ENCODE data around the gene AGBL5.

The AGBL5 gene

DNA sequence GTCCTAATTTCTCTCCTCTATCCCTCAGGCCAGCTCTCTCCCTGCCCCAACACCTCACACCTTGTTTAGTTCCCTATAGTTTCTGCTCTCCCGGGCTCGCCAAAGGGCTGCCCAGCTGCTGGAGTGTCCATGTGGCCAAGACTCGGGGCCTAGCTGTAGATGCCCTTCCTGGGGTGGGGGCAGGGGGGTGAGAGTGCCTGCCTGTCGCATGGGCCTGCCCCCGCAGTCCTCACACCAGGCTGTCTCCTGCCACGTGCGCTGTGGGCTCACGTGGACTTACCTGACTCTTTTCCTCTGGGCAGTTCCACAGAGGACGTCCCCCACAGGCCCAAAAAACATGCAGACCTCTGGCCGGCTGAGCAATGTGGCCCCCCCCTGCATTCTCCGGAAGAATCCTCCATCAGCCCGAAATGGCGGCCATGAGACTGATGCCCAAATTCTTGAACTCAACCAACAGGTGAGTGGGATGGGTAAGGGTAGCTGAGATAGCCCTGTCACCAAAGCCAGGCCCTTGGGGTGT lies 26.1 kb upstream of the AGBL5 start:
- DNase-seq, result no peak

DNA sequence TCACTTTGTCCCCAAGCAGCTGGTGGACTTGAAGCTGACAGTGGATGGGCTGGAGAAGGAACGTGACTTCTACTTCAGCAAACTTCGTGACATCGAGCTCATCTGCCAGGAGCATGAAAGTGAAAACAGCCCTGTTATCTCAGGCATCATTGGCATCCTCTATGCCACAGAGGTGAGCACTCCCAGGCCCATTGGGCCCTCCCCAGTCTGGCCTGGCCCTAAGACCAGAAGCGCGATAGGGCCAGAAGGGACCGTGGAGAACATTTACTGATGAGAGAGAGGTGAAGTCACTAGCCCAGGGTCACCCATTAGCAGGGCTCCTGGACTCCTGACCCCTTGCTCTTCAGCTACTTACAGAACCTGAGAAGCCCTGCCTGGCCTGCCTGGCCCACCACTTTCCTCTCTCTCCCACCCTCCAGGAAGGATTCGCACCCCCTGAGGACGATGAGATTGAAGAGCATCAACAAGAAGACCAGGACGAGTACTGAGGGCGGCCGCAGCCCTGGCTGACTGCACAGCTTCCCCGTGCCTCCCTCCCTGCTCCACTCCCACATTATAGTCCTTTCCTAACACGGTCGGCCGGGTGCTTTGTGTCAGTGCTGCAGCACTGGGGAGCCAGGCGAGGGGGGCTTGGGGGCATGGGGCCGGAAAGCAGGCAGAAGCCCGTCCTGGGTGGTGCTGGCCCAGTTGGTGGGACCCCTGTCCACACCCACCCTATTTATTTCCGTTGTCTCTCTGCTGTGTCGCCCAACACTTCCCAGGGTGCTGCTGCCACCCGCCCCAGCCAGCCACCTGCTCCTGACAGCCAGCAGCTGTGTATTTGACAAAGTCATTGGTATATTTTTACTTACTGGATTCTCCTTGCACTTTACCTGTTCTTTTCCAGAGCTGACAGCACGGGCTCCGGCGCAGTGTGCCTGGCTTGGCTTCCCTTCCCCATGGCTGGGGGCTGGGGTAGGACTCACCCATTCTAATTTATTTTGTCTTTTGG lies 25.3 kb upstream of the AGBL5 start:
- DNase-seq, result no peak

DNA sequence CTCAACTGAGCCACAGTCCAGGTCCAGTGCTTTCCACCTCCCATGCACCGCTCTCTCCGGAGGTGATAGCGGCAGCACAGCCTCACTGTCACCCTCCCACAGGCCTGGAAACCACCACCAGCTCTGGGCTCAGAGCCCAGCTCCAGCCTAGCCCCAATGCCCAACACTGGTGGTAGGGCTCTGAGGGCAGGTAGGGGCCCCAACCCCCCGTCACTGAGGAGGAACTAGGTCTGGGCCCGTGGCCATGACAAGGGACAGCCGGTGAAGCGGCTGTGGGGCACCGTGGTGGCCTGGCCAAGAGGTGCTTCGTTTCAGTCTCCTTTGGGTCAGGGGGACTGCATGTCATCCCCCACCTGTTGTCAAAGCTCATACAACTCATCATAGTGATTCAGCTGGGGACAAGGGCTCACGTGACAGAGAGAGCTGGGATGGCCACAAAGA lies 24.2 kb upstream of the AGBL5 start:
- no peak for DNase-seq

DNA sequence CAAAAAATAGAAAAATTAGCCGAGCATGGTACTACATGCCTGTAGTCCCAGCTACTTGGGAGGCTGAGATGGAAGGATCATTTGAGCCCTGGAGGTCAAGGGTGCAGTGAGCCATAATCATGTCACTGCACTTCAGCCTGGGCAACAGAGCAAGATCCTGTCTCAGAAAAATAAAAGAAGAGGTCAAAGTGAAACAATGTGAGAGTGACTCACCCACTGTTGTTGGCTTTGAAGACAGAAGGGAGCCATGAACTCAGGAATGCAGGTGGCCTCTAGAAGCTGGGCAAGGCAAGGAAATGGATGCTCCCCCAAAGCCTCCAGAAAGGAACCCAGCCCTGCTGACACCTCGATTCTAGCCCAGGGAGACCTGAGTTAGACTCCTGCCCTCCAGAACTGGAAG lies 22.4 kb upstream of the AGBL5 start:
- DNase-seq, result no peak

DNA sequence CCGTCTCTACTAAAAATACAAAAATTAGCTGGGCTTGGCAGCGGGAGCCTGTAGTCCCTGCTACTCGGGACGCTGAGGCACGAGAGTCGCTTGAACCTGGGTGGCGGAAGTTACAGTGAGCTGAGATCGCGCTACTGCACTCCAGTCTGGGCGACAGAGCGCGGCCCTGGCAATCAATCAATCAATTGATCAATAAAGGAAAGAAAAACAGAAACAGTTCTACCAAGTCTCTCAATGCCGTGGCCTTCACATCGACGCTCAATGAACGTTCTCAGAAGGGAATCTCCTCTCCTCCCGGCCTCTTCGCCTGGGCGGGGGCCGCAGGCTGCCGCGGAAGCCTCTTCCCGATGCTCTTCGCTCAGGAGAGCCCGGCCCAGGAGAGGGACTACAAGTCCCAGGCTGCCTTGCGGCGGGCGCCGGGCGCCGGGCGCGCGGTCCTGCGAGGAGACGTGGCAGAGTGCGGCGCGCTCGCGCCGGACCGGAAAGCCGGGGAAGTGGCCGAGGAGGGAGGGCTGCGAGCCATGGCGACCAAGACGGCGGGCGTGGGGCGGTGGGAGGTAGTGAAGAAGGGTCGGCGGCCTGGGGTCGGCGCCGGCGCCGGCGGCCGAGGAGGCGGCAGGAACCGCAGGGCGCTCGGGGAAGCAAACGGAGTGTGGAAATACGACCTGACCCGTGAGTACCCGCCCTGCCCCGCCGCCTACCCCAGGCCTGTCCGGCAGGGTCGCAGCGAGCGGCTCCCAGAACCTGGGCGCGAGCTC lies 18.8 kb upstream of the AGBL5 start, which contains the start of gene TMEM214:
Gene TMEM214 (plus strand): TSS at position 471 of the 758 bp plus-strand sequence. CDS start 51 bp downstream, at position 522.
- DNase-seq, result peak; percentile 90

DNA sequence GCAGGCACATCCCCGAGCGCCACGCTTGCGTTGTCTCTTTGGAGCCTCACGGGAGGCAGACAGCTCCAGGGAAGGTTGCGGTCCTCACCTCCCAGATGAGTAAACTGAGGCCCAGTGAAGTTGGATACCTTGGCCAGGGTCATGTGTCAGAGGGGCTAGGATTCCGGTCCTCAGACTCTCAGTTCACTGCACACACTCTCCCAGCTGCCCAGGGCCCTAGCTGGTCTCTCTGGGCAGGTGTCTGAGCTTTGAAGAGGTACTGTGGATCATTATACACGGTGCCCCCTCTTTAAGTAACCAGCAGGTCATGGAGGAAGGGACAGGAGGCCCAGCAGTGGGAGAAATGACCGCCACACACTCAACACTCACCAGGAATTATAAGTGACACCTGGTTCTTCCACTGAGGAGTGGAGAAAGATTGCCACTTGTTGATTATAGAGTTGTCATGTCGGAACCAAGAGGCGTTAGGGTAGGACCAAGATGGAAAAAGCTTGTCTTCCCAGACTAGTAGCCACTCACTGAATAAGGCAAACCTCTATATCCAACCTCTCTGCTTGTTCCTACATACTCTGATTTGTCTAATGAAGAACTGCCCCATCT lies 18.1 kb upstream of the AGBL5 start:
- no peak for DNase-seq

DNA sequence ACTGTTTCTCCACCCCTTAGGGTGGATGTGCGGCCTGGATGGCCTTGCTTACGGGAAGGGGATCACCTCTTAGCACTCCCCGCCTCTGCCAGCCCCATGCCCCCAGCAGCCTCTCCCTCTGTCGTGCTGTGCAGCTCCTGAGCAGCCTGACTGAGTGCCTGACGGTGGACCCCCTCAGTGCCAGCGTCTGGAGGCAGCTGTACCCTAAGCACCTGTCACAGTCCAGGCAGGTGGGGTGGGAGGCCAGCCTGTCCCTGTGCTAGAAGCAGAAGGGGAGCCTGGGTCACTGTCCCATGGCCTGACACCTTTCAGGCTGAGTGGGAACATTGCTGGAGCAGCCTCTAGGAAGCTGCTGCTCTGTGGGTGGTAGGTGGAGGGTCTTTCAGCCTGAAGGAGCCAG lies 13.5 kb upstream of the AGBL5 start:
- DNase-seq, result no peak

DNA sequence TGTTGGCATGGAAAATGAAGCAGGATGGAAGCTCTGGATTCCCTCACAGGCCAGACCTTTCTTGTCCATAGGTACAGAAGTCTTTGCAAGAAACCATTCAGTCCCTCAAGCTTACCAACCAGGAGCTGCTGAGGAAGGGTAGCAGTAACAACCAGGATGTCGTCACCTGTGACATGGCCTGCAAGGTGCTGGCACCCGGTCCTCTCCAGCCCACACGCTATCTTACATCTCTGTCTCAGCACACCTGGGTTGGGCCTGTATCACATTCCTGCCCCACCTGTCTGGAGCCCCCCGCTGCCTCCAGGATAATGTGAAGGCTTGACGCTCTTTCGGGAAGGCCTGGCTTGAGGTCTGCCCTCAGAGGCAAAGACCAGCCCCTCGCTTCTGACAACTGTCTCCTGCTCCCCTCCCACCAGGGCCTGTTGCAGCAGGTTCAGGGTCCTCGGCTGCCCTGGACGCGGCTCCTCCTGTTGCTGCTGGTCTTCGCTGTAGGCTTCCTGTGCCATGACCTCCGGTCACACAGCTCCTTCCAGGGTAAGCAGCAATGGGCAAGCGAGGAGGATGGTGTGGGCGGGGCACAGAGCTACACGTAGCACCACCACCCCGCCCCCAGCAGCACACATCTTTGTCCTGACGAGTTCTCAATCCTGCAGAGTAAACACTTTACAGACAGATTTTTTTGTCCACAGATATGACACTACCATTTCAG lies 12.7 kb upstream of the AGBL5 start:
- DNase-seq, result no peak

DNA sequence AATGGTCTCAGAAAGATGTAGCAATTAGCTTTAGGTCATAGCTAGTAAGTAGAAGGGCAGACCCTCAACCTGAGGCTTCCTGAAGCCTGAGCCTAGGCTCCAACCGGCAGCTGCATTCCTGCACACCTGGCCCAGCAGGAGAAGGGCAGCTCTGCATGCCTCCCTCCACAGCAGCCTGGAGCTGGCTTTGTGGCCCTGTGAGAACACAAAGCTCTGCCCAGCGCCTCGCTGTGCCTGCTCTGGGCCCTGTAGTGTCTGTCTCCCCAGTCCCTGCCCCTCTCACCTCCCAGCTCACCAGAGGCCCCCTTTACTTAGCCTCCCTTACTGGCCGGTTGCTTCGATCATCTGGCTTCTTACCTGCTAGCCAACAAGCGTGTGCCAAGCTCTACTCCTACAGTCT lies 12.0 kb upstream of the AGBL5 start:
- no peak for DNase-seq

DNA sequence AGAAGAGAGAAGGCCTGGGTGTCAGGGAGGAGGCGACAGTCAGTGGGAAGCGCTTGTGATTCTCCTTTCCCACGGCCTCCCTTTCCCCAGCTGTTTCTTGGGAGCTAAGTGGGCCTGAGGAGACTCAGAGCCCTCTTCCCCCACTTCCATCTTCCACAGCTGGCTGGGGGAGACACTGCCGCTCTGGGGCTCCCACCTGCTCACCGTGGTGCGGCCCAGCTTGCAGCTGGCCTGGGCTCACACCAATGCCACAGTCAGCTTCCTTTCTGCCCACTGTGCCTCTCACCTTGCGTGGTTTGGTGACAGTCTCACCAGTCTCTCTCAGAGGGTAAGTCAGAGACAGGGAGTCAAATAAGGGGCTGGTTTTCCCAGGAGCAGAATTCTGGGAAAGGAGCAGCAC lies 11.6 kb upstream of the AGBL5 start:
- no peak for DNase-seq

DNA sequence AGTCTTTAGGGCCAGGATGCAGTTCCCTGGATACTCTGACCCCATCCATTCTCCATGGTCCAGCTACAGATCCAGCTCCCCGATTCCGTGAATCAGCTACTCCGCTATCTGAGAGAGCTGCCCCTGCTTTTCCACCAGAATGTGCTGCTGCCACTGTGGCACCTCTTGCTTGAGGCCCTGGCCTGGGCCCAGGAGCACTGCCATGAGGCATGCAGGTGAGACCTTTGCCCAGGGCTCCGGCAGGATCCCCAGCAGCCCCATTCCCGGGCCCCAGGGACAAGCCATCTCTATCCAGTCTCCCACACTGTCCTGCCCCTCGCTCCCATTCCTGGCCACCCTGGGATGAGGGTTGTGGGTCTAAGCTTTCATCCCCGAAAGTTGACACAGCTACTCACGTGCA lies 11.2 kb upstream of the AGBL5 start:
- DNase-seq, result no peak

DNA sequence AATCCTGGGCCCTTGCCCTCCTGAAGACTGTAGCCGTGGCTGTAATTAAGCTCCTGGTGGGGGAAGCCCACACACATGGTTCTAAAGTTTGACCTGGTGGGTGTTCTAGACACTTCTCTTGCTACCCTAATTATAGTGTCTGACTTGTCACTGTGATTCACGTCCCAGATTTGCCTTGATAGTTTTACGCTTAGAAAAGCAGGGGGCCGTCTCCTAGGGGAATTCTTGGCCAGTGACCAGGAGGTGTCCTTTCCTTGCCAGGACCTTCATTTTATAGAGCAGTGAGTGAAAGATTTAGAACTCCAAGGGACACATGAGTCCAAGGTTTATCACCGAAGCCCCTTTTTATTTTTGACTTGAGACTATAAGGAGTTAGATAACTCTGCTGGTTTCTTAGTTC lies 9.7 kb upstream of the AGBL5 start:
- DNase-seq, result peak; percentile 43

DNA sequence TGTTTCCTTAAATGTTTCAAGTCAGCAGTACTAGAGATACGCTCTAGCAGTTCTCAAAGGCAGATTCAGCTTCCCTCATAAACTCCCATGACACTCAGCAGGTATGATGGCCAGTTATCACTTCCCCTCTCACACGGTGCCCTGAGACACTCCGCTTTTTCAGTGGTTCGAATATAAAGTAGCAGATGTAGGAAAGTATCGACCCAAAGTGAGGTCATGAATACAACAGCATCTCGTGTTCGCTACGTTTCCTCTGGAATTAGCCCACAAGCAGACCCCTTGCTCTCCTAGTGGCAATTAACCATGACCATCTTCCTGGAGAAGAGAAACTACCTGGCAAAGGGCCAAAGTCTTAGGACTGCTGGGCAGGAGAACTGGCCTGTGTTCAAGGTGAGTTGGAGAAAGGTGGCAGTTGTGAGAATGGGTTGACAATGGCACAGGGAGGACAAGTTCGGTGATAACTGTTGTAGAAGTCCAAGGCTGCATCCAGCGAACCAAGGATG lies 9.3 kb upstream of the AGBL5 start:
- no peak for DNase-seq

DNA sequence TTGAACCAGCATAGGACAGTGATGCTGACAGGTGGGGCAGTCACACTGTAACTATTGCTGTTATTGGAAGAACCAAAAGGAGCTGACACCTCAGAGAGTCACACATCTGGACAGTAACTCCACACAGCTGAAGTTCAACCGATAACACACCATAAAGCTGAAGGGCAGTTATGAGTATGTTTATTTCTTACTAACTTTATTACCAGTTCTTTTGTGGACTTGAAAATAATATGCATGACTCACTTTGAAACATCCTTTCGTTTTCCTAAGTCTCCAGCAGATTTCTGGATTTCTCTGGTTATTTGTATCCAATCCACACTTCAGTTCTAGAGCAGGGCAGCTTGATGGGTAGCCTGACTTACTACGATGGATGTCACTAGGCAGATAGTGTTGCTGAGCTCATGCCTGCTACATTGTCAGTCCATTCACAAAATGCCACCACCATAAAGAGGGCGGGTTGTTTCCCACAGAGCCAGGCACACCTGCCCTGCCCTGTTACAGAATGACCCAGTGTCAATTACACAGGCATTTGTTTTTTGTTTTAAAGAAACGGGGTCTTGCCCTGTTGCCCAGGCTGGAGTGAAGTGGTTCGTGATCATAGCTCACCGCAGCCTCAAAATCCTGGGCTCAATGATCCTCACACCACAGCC lies 8.4 kb upstream of the AGBL5 start:
- DNase-seq, result no peak

DNA sequence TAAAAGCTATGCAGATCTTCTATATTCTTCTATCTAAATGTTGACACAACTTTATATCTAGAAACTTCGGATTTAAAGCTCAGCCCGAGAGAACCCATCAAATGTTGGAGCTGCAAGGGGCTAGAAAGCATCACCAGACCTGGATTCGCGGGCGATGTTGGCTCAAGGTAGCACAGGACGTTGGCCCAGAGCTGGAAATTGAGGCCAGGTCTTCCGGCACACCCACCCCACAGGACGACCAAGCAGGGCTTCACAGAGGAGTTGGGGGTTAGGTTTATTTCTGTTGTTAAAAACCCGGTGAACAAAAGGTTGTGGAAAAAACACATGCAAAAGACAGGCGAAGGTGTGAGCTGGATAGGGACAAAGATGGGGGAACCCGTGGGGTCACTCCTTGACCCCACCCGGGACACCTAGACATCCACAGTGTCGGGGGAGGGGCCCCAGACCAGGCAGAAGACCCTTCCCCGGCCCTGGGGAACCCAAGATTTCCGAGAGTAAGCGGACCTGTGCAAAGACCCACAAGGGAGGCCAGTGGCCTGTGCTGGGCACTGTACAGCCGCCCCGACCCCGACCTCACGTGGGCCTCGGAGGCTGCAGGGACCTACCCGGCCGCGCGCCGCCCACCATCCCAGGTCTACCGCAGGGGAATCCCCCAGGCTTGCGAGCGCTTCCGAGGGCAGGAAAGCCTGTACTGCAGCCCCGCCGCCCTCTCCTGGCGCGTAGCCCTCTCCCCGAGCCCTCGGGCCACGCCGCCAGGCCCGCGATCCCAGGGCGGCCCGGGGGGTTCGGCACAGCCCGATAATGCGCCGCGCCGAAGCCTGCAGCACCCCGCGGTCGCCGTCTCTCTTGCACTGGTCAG lies 1.8 kb upstream of the AGBL5 start:
- DNase-seq, result no peak

DNA sequence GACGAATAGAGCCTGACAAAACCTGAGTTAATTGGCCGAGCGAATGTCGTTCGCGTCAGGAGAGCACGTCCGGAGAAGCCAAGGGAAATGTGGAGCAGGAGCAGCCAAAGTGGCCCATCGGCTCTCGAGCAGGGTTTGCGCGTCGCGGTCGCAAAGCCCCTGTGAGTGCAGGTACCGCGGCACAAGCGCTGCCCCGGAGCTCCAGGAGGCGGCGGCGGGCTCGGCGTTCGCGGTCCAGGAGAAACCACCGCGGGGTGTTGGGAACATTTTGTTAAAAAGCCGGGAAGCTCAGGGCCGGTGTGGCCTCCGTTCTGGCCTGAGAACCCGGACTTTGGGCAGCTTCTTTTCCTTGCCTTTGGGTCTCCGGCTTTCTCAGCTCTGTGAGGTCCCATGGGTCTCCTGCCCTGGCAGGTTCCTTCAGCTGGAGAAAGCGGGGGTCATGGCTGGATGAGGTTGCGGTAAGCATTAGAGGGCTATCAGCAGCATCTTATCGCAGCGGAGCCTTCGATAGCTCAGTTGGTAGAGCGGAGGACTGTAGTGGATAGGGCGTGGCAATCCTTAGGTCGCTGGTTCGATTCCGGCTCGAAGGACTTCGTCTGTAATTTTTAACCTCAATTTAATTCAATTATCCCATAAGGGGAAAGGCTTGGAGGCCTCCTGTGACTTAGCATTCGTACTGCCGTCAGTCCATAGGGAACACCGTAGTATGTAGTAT lies 1.0 kb upstream of the AGBL5 start:
- DNase-seq, result peak; percentile 98

DNA sequence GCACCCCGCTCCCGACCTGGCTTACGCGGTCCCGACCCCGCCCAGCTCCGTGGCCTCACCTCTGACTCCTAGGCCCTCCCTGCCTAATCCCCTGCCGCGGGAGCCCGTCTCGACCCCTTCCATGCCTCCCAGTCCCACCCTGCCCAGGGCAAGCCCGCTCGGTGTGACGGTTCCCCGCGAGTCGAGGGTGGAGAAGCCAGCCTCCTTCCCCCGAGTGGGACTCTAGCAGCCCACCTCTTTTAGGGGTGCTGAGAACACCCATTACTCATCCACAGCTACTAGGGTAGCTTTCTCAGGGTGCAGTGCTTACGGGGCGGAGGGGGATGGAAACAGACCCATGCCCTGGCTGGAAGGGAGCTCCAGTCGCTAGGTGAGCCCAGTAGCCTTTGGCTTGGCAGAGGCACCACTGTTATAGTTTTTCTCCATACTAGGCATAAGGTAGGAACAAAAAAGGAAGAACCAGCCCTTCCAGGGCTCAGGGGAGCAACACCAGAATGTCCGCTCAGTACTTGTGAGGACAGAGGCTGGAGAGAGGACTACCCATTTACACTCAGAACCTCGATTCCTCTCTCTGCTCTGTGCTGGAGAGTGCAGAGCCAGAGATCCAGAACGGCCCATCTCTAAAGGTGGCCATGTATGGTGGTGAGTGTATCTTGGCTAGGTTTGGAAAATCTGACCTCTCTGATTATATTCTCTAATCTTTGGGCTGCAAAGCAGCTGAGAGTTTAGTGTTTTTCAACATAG lies 606 bp downstream of the AGBL5 start:
- DNase-seq, result no peak

DNA sequence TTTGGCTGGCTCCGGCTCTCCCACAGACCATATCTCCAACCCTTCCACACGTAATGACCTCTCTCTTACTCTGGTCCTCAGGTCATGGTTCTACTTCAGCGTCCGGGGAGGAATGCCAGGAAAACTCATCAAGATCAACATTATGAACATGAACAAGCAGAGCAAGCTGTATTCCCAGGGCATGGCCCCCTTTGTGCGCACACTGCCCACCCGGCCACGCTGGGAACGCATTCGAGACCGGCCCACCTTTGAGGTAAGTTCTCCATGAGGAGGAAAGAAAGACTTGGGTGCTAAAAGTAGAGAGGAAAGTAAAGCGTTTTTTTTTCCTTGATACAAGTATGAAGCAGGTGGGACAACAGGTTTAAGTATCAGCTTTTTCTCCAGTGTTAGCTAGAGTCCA lies 1.9 kb downstream of the AGBL5 start:
- DNase-seq, result no peak

DNA sequence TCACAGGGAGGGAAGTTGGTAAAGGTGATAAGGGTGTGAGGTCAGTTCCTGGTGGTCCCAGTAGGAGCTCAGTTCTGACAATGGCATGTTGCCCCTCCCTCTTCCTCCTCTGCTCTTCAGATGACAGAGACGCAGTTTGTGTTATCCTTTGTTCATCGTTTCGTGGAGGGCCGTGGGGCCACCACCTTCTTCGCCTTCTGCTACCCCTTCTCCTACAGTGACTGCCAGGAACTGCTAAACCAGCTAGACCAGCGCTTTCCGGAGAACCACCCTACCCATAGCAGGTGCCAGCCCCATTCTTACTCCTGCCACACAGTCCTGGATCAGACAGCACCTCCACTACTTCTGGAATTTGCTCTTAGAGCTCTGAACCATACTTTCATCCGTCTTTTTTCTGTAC lies 2.3 kb downstream of the AGBL5 start:
- DNase-seq, result no peak

Measured in fibroblast of upper back skin (primary cell).